Esophagus (tissue), 2 donors: ENCODE results near the gene CDA. TPM values are rescaled to one million over a fixed set of nuclear protein-coding genes. Genes with fewer than 3 reads are reported as not detected.

Source experiments
- H3K27ac ChIP-seq, 2 donors: one replicate each; pipeline ENCODE4 v1.5.1; 2013; ENCODE audit warnings: low read depth in 2 of 2, mild to moderate bottlenecking in 2 of 2, inconsistent platforms in 1 of 2, low read length in 1 of 2, moderate library complexity in 1 of 2
- H3K27me3 ChIP-seq, 2 donors: one replicate each; pipeline ENCODE4 v1.6.1; 2013; ENCODE audit warnings: low read length in 2 of 2, control low read depth in 1 of 2, mild to moderate bottlenecking in 1 of 2; ENCODE audit not compliant: insufficient read depth in 2 of 2, control insufficient read depth in 1 of 2
- H3K36me3 ChIP-seq, 2 donors: one replicate each; pipeline ENCODE4 v1.6.1; 2013; ENCODE audit warnings: low read length in 1 of 2; ENCODE audit not compliant: control insufficient read depth in 2 of 2, insufficient read depth in 2 of 2
- H3K4me1 ChIP-seq, 2 donors: one replicate each; pipeline ENCODE4 v1.6.1; 2013; ENCODE audit warnings: low read length in 1 of 2; ENCODE audit not compliant: control insufficient read depth in 2 of 2, insufficient read depth in 2 of 2
- H3K4me3 ChIP-seq, 2 donors: one replicate each; pipeline ENCODE4 v1.5.1; 2013; ENCODE audit warnings: low read length in 2 of 2, mild to moderate bottlenecking in 2 of 2, low read depth in 1 of 2, moderate library complexity in 1 of 2
- H3K9me3 ChIP-seq, 2 donors: one replicate each; pipeline ENCODE4 v1.6.1; 2013; ENCODE audit warnings: mild to moderate bottlenecking in 2 of 2, low read depth in 1 of 2, low read length in 1 of 2, moderate library complexity in 1 of 2; ENCODE audit not compliant: control insufficient read depth in 2 of 2, insufficient read depth in 1 of 2
- WGBS, 2 donors: extraction: QIAGEN DNeasy Blood & Tissue Kit; methylation state at CpG; one replicate each; pipeline ENCODE4 v1.1.7; 2013; 5-methylcytosine and 5-hydroxymethylcytosine counted together
- polyA plus RNA-seq, 2 donors: library from polyadenylated mRNA; stranded (reverse); fragments of 200-250 nt; gene quantifications; one replicate each; pipeline ENCODE4 v1.2.3, GENCODE V29; 2013
- donor health status: healthy with polysubstance abuse.
- donor health status: Bipolar disorder and iron deficiency.

The CDA gene
- polyA plus RNA-seq, 2 donors = 107 to 110 TPM

DNA sequence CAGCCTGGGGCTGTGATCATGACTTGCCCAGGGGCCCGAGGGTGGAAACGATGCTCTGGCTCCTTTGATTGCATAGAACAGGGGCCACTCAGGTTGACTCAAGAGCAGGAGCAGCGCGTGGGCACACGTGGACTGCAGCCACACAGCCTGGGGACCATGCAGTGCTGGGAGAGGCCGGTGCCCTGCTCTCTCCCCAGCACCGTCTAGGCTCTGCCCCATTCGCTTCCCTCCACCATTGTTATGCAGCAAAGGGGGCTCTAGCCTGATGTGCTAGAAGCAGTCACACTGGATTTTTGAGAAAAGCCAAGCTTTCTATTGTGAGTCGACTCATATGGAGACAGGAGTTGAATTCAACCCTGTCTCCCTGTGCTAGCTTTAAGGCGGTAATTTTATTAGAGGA is 53.1 kb downstream of the CDA start:
- no peaks in the 10 kb centered on the region for H3K27me3 ChIP-seq
- no peak overlapping the region for H3K27ac ChIP-seq
- peaks cover 3 to 34% of the 10 kb centered on the region in 2 donors for H3K36me3 ChIP-seq
- H3K9me3 ChIP-seq = no peaks in the 10 kb centered on the region
- no peak overlapping the region for H3K4me3 ChIP-seq
- no peaks in the 10 kb centered on the region for H3K4me1 ChIP-seq
- WGBS, 2 donors = 80 to 85% methylated on average over 10 of the region's 10 CpGs

- Histone ChIP-seq H3K27ac (no peak overlapping the region), H3K36me3 (peaks cover under 1 to 26% of the 10 kb centered on the region in 2 donors), H3K4me3 (no peak overlapping the region), H3K9me3 (no peaks in the 10 kb centered on the region), H3K27me3 (no peaks in the 10 kb centered on the region), H3K4me1 (no peaks in the 10 kb centered on the region)
- 58 to 86% methylated on average over 6 of the region's 6 CpGs for WGBS, 2 donors
These were observed 54.2 kb downstream of the CDA start for GRCh38 chr1:20643080-20643479.

DNA sequence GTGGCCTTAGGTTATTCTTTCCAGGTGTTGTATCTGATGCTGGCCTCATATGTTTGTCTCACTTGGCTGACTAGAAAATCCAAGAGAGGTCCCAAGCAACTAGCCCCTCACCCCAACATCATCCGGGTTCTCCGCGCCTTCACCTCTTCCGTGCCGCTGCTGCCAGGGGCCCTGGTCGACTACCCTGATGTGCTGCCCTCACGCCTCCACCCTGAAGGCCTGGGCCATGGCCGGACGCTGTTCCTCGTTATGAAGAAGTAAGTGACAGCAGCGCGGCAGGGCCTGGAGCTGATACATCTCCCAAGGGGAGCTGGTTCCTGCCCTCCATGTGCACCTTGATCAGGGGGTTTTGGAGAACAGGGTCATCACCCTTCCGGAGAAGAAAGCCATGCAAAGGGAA is 55.5 kb downstream of the CDA start:
- Histone ChIP-seq H3K4me1 (no peaks in the 10 kb centered on the region), H3K27me3 (no peaks in the 10 kb centered on the region), H3K9me3 (no peaks in the 10 kb centered on the region), H3K4me3 (no peak overlapping the region), H3K36me3 (peaks cover 8 to 38% of the 10 kb centered on the region in 2 donors), H3K27ac (no peak overlapping the region)
- WGBS, 2 donors = 92 to 93% methylated on average over 13 of the region's 13 CpGs

DNA sequence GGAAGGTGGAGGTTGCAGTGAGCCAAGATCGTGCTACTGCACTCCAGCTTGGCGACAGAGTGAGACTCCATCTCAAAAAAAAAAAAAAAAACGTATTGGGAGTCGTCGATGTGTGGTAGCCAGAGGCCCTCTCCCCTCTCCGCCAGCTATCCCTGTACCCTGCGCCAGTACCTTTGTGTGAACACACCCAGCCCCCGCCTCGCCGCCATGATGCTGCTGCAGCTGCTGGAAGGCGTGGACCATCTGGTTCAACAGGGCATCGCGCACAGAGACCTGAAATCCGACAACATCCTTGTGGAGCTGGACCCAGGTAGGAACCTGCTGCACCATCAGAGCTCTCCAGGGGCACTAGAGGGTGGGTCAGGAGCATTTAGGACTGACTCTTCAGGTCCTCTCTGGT is 56.5 kb downstream of the CDA start:
- no peaks in the 10 kb centered on the region for H3K4me1 ChIP-seq
- no peaks in the 10 kb centered on the region for H3K27me3 ChIP-seq
- H3K36me3 ChIP-seq = peaks cover 8 to 40% of the 10 kb centered on the region in 2 donors
- no peaks in the 10 kb centered on the region for H3K9me3 ChIP-seq
- no peak overlapping the region for H3K27ac ChIP-seq
- H3K4me3 ChIP-seq = no peak overlapping the region
- WGBS, 2 donors = 83 to 89% methylated on average over 12 to 14 of the region's 14 CpGs

GRCh38 chr1:20648438-20648837 is 59.5 kb downstream of the CDA start:
- H3K4me3 ChIP-seq = no peak overlapping the region
- no peak overlapping the region for H3K27ac ChIP-seq
- H3K9me3 ChIP-seq = no peaks in the 10 kb centered on the region
- 87 to 88% methylated on average over 13 of the region's 13 CpGs for WGBS, 2 donors
- no peaks in the 10 kb centered on the region for H3K4me1 ChIP-seq
- H3K27me3 ChIP-seq = no peaks in the 10 kb centered on the region
- H3K36me3 ChIP-seq = peaks cover 22 to 49% of the 10 kb centered on the region in 2 donors

- no peak overlapping the region for H3K4me3 ChIP-seq
- peaks cover 26 to 53% of the 10 kb centered on the region in 2 donors for H3K36me3 ChIP-seq
- H3K9me3 ChIP-seq = no peaks in the 10 kb centered on the region
- 91% methylated on average over 15 of the region's 15 CpGs for WGBS, 2 donors
- no peaks in the 10 kb centered on the region for H3K4me1 ChIP-seq
- no peaks in the 10 kb centered on the region for H3K27me3 ChIP-seq
- no peak overlapping the region for H3K27ac ChIP-seq
These were observed 60.0 kb downstream of the CDA start for GRCh38 chr1:20648946-20649345.

GRCh38 chr1:20652300-20652699 is 63.4 kb downstream of the CDA start:
- no peak overlapping the region for H3K27ac ChIP-seq
- H3K4me3 ChIP-seq = no peak overlapping the region
- no peaks in the 10 kb centered on the region for H3K27me3 ChIP-seq
- peaks cover 35 to 68% of the 10 kb centered on the region in 2 donors for H3K36me3 ChIP-seq
- H3K9me3 ChIP-seq = no peaks in the 10 kb centered on the region
- H3K4me1 ChIP-seq = peaks cover 0 to 3% of the 10 kb centered on the region in 2 donors
- WGBS, 2 donors = 95% methylated on average over 15 of the region's 15 CpGs

DNA sequence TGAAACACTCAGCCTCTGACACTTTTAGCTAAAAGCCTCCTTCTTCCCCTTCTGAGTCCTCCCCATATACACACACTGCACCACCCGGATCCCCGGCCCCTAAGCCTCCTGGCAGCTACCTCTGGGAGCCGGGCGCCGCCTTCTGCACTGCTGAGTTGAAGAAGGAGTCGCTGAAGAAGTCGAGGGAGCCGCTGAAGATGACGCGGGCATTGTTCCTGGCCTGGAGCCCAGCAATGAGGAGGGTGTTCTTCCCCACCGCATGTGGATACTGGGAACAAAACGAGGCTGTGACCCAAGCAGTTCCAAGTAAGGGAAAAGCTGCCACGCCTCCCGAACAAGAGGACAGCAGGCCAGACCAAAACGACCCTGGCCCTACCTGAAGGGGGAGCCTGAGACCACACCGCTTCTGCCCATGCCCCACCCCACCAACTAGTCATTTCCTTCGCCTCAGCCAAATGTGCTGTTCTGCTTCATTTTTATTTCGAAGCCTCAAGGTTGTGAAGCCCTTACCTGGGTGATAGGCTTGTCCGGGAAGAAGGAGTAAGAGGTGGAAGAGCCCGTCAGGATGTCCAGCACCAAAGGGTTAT is 65.3 kb downstream of the CDA start:
- Histone ChIP-seq H3K36me3 (peaks cover 33 to 57% of the 10 kb centered on the region in 2 donors), H3K4me1 (peaks cover 0 to 4% of the 10 kb centered on the region in 2 donors), H3K27me3 (no peaks in the 10 kb centered on the region), H3K4me3 (no peak overlapping the region), H3K27ac (no peak overlapping the region), H3K9me3 (no peaks in the 10 kb centered on the region)
- 73 to 80% methylated on average over 20 of the region's 20 CpGs for WGBS, 2 donors

GRCh38 chr1:20657024-20657423 is 68.1 kb downstream of the CDA start:
- Histone ChIP-seq H3K27me3 (no peaks in the 10 kb centered on the region), H3K4me1 (peaks cover 4 to 5% of the 10 kb centered on the region in 2 donors), H3K9me3 (no peaks in the 10 kb centered on the region), H3K4me3 (no peak overlapping the region), H3K27ac (no peak overlapping the region), H3K36me3 (peaks cover 36 to 43% of the 10 kb centered on the region in 2 donors)
- 89 to 90% methylated on average over 12 of the region's 12 CpGs for WGBS, 2 donors

DNA sequence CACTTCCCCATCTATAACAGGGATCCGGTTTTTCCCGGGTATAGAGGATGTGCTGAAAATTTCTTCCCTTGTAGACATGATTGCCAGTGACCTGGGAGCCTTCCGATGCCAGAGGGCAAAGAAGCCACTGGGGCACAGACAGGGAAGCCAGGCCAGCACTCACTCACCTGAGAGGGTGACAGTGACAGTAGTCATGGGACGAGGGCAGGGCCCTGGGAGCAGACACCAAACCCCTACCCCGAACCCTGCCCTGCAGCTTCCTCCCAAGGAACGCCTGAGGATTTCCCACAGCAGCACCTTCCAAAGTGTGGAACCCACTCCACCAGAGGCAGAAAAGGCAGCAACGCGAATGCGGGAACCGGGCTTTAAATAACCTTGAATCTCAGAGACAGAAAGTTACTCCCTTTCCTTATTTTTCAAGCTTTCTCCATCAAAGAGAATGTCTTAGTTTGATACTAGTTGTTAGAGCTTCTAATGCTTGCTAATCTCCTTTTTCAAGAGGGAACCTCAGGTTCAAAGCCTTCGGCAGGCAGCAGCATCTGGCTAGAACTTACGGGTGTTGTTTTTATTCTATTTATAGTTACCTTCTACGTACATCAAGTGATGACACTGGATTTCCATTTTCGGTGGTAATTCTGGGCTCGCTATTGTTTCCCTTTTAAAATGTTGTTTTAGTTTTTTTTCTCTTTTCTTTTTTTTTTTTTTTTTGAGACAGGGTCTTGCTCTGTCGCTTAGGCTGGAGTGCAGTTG is 69.4 kb downstream of the CDA start:
- Histone ChIP-seq H3K27me3 (no peaks in the 10 kb centered on the region), H3K4me3 (no peak overlapping the region), H3K27ac (no peak overlapping the region), H3K36me3 (peaks cover 23 to 30% of the 10 kb centered on the region in 2 donors), H3K4me1 (peaks cover 4 to 10% of the 10 kb centered on the region in 2 donors), H3K9me3 (no peaks in the 10 kb centered on the region)
- WGBS, 2 donors = 82 to 86% methylated on average over 16 of the region's 16 CpGs
